ENCODE data around the gene PAK5.

Gene PAK5

DNA sequence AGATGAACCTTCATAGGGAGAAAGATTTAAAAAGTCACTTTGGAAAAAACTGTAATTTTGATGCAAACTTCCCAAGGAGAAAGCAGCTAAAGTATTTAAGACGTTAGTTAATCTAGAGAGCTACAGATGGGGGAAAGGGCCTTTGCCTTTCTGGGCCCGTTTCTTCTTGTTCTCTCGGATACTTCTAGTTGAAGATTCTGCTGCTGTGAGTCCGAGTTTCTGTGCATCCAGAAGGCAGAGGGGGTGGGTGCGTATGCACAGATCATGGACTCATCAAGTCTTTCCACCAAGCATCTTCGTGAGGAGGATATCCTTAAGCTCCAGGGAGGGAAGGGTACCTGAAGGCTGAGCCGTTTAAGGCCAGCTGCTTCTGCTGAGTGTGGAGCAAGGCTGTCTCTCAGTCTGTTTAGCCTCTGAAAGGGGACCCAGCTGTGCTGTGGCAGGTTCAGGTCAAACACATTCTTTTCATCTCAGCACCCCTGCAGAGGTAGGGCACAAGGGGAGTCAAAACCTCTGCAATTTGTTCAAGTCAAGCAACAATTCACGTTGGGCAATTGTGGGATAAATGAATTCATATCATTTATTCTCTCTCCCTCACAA lies 320.2 kb downstream of the PAK5 start:
- DNase-seq (ENCODE audit: low read depth, low spot score) = no peak

DNA sequence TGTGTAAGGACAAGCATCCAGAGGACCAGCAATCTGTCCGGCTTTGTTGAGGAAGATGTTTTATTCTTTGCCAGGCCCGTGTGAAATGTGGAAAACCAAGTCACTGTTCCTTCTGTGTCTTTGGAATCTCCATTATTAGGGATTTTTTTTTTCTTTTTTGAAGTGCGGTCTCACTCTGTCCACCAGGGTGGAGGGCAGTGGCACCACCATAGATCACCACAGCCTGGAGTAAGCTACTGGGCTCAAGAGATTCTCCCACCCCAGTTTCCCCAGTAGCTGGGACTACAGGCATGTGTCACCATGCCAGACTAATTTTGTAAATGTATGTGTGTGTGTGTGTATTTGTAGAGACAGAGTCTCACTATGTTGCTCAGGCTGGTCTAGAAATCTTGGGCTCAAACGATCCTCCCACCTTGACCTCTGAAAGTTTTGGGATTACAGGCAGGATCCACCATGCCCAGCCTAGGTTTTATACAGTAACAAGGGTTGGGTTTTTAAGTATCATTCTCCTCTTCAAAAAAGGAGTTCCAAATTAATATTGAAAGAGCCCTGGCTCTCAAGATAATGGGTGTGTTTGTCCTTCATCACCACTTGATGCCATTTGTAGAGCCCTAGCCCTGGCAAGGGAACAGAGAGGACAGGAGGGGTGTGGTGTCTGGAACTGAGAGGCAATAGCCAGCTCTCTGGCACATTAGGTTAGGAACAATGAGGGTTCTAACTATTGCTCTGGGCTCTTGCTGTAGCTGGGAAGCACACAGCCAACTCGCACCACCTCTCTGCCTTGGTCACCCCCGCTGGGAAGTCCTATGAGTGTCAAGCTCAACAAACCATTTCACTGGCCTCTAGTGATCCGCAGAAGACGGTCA lies 321.3 kb downstream of the PAK5 start:
- no peak for DNase-seq (ENCODE audit: low read depth, low spot score)

DNA sequence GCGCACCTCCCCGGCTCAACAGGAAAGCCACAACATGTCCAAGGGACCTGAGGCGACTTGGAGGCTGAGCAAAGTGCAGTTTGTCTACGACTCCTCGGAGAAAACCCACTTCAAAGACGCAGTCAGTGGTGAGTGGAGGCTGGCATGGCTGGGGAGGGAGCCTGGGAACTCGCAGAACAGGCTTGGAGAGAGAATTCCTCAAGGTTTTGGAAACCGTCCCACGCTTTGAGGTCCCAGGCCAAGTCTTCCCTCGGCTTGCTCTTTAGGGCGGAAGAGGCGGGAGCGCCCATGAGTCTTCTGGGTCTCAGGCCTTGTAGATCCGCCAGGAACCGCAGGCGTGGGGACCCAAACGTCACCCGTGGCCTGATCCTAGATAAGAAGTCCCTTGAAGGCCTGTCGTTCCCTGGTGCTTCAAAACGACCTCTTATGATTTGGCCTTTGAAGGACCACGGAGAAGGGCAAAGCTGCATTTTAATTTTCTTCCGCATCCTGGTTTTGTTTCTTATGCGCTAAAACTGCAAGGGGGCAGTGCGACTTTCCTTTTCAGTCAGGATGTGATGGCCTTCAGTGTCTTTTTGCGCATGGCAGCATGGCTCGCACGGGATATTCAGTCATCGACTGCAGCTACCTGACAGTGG lies 322.5 kb downstream of the PAK5 start:
- no peak for DNase-seq (ENCODE audit: low read depth, low spot score)

DNA sequence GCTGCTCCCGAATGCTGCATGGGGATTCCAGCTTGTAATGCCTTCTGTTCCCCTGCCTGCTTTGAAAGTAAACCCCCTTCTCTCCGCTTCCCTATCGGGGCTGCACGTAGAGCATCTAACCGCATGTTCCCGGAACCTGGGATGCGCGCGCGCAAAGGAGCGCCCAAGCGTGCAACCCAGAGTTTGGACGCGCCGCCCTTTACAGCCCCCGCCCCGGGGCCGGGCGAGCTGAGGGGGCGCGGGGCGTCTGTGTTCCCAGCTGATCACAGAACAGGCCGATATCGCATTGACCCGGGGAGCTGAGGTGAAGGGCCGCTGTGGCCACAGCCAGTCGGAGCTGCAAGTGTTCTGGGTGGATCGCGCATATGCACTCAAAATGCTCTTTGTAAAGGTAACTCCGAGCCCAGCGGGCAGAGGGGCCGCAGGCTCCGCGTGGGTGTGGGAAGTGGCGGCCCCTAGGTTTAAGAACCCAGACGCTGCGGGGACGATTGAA lies 323.1 kb downstream of the PAK5 start:
- no peak for DNase-seq (ENCODE audit: low read depth, low spot score)

DNA sequence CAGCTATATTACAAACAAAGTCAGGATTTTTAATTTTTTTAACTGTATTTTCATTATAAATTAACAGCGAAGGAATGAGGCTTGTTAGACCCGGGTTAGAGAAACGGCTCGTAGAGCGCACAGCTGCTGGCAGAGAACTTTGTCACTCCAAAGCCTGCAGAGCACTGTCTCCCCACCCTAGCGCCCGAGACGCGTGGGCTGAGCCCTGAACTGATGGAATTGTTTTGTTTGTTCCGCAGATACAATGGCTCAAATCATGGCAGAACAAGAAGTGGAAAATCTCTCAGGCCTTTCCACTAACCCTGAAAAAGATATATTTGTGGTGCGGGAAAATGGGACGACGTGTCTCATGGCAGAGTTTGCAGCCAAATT lies 323.7 kb downstream of the PAK5 start:
- DNase-seq (ENCODE audit: low read depth, low spot score) = no peak

DNA sequence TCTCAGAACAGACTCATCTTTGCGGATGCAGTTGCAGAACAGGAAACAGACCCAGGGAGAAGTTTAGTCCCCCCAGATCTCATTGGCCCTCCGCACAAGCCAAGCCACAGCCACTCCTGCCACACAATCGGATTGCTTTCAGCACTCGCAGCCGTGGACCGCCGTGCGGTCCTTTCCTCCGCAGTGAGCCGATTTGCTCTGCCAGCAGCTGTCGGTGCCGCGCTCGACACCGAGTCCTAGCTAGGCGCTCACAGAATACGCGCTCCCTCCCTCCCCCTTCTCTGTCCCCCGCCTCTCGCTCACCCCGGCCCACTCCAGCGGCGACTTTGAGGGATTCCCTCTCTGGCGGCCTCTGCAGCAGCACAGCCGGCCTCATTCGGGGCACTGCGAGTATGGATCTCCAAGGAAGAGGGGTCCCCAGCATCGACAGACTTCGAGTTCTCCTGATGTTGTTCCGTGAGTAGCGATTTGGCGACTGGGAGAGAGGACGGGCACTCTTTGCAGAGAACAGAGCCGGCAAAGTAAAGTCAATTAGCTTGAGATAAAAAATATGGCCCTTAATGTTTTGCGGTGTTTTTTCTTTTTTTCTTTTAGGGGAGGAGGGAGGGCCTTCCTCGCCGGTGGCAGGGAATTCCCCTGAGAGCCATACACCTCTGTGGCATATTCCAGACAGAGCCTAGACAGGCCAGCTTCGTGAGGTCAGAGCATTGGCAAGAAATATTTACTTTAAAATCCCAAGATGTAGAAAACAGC lies 324.2 kb downstream of the PAK5 start, which contains the start of gene LAMP5:
Gene LAMP5 (plus strand): TSS at position 130 of the 753 bp plus-strand sequence. CDS start 263 bp downstream, at position 393.
- no peak for DNase-seq (ENCODE audit: low read depth, low spot score)

DNA sequence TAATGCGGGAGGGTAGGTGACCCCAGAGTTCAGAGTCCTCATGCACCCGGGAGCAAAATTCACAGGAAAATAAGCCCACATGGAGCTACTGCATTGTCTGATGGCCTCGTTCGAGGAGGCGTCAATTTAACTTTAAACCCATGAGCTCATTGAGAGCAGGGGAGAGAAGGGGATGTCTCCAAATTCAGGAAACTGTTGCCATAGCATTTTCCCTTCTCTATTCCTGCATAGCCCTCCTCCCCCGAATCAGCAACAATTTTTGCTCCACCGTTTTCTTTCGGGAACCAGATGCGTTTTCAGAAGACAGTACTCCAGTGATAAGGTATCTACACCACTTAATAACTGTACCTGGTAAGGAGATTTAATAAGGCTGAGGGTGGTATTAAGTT lies 324.8 kb downstream of the PAK5 start:
- DNase-seq (ENCODE audit: low read depth, low spot score) = no peak

DNA sequence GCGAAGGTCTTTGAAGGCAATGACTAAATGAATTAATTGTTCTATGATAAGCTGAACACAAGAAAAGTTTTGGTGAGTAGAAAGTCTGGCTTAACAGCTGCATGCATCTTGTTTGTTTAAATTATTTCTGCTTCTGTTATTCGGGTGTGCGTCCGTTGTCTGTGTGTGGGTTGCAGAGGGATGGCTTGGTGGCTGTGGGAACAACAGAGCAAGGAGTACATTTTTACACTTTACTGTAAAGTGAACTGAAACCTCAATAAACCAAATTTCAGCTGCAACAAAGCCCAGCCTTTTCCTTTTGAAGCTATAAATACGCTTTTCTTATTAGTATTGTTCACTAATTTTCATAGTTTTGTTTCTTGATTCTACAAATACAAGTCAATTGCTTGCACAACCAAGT lies 328.0 kb downstream of the PAK5 start:
- DNase-seq (ENCODE audit: low read depth, low spot score) = no peak

DNA sequence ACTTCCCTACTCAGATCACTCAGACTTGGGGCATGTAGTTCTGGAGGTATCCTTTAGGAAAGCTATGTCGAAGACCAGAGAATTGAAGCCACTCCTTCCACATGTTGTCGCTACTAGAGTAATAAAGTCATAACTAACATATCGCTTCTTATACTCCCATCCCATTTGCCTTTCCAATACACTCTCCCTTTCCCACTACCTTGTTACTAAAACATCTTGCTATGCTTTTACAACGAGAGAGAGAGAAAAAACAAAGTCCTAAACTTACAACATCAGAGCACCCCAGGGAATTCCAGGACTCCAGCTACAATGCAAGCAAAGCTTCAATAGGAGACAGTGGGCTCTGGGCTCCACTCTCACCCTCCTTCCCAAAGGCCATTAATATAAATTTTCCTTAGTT lies 329.6 kb downstream of the PAK5 start:
- DNase-seq (ENCODE audit: low read depth, low spot score) = no peak

DNA sequence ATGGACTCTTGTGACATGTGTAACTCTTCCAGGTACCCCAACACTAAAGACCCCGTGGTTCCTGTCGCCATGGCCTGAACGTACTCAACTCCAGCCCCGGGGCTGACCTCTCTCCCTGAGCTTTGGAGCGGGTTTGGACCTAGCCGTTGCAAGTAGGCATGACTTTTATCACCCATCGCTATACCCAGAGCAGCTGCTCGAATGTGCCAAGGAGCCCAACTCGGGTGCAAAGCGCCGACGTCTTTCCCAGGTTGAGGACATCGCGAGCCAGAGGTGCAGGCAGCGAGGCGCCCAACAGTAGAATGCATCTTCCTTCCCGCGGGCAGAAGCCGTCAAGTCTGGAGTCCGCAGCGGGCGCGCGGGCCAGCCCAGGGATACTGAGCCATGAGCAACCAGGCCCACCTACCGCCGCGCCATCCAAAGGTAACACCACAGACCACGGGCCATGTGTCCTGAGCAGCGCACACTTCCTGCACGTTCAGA lies 330.1 kb downstream of the PAK5 start:
- DNase-seq (ENCODE audit: low read depth, low spot score) = no peak

DNA sequence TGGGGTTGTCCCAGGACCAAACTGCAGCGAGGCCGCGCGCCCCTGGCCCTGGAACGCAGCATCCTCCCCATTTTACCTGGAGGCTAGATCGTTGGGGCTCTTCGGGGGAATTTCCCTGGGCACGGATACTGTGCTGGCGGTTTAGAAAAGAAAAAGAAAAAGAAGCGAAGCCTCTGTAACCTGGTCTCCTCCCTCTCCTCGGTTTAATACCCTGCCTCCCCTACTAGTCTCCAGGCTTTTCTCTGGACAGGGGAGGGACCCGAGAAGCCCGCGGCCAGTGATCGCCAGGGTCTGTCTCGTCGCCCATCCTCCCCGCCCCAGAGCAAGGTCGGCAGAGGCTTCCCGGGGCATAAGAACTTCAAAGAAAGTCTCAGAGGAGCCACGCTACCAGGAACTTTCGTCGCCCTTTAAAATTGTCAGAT lies 330.6 kb downstream of the PAK5 start:
- no peak for DNase-seq (ENCODE audit: low read depth, low spot score)

DNA sequence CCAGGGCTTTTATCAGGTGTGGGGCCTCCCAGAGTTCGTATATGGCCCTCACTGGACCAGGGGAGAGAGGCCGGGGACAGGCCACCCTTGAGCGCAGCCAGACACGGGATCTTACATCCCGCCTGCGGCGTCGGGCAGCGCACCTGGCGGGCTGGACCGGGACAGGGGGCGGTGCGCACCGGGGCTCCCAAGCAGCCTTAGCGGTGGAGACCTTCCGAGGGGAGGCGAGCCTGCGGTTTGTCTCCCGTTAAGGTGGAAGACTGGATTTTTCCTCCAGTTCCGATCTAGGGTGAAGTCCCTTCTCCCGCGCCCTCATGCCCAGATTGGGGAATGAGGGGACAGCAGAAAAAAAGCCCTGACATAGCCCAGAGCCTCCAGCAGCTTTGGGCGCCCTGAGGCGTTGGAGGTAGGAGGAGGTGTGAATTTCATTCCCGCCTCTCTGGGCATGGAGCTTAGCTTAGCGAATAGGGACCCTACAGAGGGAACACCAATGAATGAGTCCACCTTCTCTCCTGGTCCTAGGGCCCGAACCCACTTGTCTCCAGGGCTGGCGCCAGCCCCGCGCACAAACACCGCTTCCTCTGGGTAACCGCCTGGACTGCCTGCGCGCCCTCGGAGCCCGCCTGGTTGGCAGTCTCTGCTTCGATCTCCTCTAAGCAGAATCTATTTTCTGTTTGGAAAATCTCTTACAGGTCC lies 331.2 kb downstream of the PAK5 start:
- no peak for DNase-seq (ENCODE audit: low read depth, low spot score)

DNA sequence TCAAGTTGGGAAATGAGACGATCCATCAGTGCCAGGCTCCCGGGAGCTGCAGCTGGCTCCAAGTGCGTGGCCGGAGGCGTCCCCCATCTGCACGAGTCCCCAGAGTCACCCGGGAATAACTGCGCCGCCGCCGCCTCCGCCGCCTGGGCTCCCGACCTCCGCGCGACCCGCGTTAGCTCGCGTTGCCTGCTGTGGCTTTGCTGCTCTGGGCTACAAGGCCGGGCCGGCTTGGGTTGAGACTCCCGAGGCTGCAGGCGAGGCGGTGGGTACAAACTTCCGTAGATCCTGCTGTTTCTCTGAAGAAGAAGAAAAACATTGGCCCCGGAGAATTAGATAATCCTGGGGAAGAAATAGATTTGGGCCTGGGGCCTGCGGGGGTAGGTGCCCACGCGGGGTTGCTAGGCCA lies 331.9 kb downstream of the PAK5 start:
- no peak for DNase-seq (ENCODE audit: low read depth, low spot score)

DNA sequence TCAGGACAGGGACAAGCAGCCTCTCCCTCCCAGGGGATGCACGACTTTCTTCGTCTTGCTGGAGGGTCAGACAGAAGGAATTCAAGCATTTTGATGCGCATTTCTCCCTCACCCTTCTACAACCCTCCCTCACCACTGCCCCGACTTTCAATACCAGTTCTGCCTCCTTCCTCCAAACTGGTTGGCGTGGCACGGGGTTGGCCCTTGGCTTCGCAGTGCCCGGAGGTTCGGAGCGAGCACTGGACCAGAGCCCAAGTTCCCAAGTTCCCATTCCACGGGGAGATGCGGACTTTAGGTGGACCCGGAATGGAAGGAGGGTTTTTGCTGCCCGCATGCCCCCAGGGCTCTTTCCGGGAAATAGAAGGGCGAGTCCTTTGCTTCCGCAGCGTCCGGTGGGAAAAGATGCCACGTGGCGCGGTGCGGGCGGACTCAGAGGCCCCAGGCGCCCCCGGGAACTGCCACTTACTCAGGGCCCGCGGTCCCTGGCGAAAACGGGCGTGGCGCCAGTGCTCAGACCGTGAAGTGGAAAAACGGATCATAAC lies 332.5 kb downstream of the PAK5 start:
- DNase-seq (ENCODE audit: low read depth, low spot score) = no peak

DNA sequence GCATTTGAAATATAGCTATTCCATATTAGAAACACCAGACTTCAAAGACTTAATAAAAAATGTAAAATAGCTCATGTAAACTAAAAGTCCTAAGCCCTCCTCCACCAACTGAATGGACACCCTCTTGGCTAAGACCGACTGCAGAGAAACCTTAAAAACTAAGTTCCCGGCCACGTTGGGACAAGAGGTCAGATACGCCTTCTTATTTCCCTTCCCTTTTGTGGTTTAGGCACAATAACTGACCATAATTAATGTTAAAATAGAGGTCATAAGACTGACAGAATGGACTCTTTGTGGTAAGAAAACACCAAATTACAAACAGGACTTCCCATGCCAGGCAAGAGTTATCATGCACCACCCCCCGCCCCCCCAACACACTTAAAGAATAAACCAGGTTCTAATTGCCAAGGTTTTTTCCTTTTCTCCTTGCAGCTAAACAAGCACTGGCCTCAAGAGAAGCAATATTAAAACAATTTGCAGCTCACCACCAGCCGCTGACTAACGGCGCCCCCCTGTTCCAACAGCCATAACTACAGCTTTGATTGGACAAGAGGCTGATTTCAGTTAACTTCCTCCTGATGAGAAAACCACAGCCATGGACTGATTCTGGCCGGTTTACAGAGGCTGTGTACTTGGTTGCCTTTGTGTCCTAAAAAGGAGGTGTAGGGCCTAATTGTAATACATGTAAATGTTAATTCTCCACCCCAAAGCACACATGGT lies 335.2 kb downstream of the PAK5 start:
- peak; percentile 5 for DNase-seq (ENCODE audit: low read depth, low spot score)

DNA sequence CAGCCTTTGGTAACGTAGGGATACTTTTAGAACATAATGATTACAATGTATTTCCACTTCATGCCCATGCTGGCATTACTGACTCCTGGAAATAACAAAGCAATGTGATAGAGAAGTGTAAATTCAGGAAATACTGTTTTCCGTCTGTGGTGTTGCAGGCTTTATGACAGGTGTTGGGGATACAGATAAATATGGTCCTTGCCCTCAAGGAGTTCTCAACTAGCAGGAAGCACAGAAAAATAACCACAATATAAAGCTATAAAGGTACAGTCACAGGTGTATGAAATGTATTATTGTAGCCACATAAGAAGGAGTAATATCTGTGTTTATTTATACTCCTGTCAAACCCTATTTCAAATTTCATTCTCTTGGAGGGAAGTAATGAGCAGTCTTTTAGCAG lies 337.4 kb downstream of the PAK5 start:
- no peak for DNase-seq (ENCODE audit: low read depth, low spot score)

DNA sequence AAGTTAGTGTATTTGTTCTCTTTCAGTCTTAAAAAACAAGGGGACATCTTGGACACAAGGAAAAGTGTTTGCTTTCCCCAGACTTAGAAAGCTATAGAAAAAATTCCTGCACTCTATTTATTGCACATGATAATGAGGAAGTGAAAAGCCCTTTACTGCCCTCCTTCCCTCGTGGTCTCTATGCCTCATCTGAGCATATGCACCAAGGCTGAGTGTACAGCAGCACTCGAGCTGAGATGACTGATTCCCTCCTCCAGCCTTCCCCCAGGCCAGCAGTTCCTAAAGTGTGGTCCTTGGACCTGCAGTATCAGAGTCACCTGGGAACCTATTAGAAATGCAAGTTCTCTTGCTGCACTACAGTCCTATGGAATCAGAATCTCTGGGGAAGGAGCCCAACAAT lies 338.8 kb downstream of the PAK5 start:
- DNase-seq (ENCODE audit: low read depth, low spot score) = no peak

DNA sequence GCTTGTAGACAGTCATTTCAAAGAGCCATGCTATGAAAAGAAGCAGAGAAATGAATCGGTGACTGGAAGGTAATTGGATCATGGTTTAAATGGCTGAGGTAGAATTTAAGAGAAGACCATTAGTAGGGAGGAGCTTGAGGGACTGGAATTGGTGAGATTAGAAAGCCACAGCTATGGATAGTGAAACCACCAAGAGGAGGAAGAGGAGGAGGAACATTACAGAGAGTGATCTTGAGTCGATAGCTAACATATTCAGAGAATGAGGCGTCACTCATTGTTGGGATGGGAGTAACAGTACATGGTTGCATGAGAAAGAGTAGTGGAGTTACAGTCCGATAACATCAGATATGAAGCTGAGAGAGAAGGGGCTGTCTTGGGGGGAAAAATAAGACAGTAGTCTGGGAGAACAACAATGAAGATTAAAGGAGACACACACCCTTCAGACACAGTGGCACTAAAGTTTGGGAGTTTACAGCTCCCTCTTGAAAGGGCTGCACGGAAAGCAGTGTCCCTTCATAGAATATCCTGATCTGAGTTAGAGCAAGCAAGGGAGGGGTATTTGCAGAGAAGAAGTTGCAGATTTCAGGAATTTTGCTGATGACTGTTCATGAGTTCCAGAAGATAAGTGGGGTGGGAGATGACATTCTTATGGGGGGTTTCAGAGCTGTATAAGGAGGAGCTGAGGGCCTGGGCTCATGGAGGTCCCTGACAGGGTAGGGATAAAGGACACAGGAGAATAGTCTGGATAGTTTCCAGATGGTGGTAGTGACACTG lies 339.6 kb downstream of the PAK5 start:
- no peak for DNase-seq (ENCODE audit: low read depth, low spot score)

DNA sequence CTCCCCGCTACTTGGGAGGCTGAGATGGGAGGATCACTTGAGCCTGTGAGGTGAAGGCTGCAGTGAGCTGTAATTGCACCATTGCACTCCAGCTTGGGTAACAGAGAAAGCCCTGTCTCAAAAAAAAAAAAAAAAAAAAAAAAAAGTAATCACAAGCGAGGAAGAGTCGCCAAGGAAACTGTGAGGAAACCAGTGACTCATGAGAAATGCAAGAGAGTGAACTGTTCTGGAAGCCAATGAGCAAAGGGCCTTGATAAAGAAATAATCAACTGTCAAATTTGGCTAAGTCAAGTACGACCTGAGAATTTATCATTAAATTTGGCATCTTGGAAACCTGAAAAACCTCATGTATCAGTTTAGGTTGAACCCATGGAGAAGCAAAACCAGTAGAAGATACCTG lies 340.6 kb downstream of the PAK5 start:
- DNase-seq (ENCODE audit: low read depth, low spot score) = no peak
